ENCODE measurements around the gene FGFBP2. TPM values are rescaled to one million over a fixed set of nuclear protein-coding genes. Genes with fewer than 3 reads are reported as not detected.

FGFBP2 gene
- total and polyA plus RNA-seq, 7 experiments from 2014 or later = 1.2 to 54.8 (median 2.7) TPM

DNA sequence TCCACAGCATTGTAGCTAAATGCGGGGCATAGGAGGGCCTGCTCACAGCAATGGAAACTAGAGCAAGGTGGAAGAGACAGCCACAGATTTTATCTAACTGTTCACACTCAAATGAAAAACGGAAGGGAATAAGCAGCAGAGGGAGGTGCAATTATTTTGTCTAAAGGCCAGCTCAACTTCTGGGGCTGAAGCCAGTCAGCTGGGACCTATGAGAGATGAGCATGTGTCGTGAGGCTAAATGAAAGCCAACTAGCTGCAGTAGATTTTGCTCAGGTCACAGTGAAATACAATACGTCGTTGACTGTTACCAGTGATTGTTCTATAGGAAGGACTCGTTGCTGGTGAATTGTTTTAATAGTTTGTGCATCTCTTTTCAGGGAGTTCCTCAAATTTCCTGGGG, 26.4 kb upstream of the FGFBP2 start:
- intact Hi-C loops (cut with micrococcal nuclease) = no loop called here
- Histone ChIP-seq H3K27me3 (ENCODE audit: control insufficient read depth in 2 of 2, insufficient read depth in 2 of 2, low read length in 2 of 2) (no peaks in the 10 kb centered on the region), H3K4me3 (ENCODE audit: low read length) (no peak overlapping the region), H3K36me3 (ENCODE audit: control insufficient read depth in 2 of 3, insufficient read depth in 3 of 3, low read length in 3 of 3) (no peaks in the 10 kb centered on the region), H3K27ac (ENCODE audit: low read depth, low read length) (no peak overlapping the region), H3K9me3 (ENCODE audit: control insufficient read depth in 2 of 3, low read length in 3 of 3) (no peaks in the 10 kb centered on the region), H3K4me1 (ENCODE audit: control insufficient read depth in 2 of 2, insufficient read depth in 2 of 2, low read length in 2 of 2) (no peaks in the 10 kb centered on the region)
- H3K27me3 Mint-ChIP-seq = peaks cover 0 to 34% (median 8%) of the 10 kb centered on the region in 5 donors
- no peaks in the 10 kb centered on the region for H3K36me3 Mint-ChIP-seq
- CTCF ChIA-PET = interaction anchor here (0.6 kb wide), 1 partner anchor 57 kb away, joined by 3 read pairs; no protein-coding TSS in a partner anchor
- no peak for DNase-seq
- POLR2A ChIA-PET = no interaction called here
- H3K9me3 Mint-ChIP-seq = no peaks in the 10 kb centered on the region
- H3K4me3 Mint-ChIP-seq = no peak overlapping the region
- H3K27ac Mint-ChIP-seq = no peak overlapping the region
- ATAC-seq = no peak
- peaks cover 0 to 9% (median 0%) of the 10 kb centered on the region in 7 donors for H3K4me1 Mint-ChIP-seq

DNA sequence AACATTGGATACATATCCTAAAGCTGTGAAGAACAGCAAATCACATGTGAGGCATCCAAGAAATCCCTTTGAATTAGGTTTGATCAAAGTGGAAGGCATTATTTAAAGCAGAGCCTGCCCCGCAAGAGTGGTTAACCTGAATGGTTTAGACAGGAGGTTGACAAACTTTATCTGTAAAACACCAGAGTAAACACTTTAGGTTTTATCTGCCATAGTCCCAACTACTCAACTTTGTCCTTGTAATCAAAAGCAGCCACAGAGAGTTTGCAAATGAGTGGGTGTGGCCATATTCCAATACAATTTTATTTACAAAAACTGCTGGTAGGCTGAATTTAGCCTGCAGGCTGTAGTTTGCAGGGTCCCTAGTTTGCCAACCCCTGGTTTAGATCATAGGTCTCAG, 25.2 kb upstream of the FGFBP2 start:
- no peak for ATAC-seq
- CTCF ChIA-PET = no interaction called here

GRCh38 chr4:15986907-15987306, 23.9 kb upstream of the FGFBP2 start:
- Mint-ChIP-seq H3K4me1 (peaks cover 0 to 9% (median 0%) of the 10 kb centered on the region in 7 donors), H3K36me3 (no peaks in the 10 kb centered on the region), H3K27me3 (peaks cover 0 to 23% (median 8%) of the 10 kb centered on the region in 5 donors), H3K9me3 (no peaks in the 10 kb centered on the region), H3K4me3 (no peak overlapping the region), H3K27ac (no peak overlapping the region)
- CTCF ChIA-PET = no interaction called here
- Histone ChIP-seq H3K4me1 (ENCODE audit: control insufficient read depth in 2 of 2, insufficient read depth in 2 of 2, low read length in 2 of 2) (no peaks in the 10 kb centered on the region), H3K27ac (ENCODE audit: low read depth, low read length) (no peak overlapping the region), H3K36me3 (ENCODE audit: control insufficient read depth in 2 of 3, insufficient read depth in 3 of 3, low read length in 3 of 3) (no peaks in the 10 kb centered on the region), H3K9me3 (ENCODE audit: control insufficient read depth in 2 of 3, low read length in 3 of 3) (no peaks in the 10 kb centered on the region), H3K4me3 (ENCODE audit: low read length) (no peak overlapping the region), H3K27me3 (ENCODE audit: control insufficient read depth in 2 of 2, insufficient read depth in 2 of 2, low read length in 2 of 2) (no peaks in the 10 kb centered on the region)
- POLR2A ChIA-PET = interaction anchor here (1.0 kb wide), 1 partner anchor 9 kb away, joined by 3 read pairs; no protein-coding TSS in a partner anchor
- intact Hi-C loops (cut with micrococcal nuclease) = no loop called here
- DNase-seq (no peak), ATAC-seq (no peak)

More for the DNA sequence above, 25.2 kb upstream of the FGFBP2 start:
- no peak overlapping the region for H3K27ac ChIP-seq (ENCODE audit: low read depth, low read length)
- POLR2A ChIA-PET = no interaction called here
- no peaks in the 10 kb centered on the region for H3K9me3 ChIP-seq (ENCODE audit: control insufficient read depth in 2 of 3, low read length in 3 of 3)
- H3K27ac Mint-ChIP-seq = no peak overlapping the region
- H3K27me3 Mint-ChIP-seq = peaks cover 0 to 25% (median 8%) of the 10 kb centered on the region in 5 donors
- intact Hi-C loops (cut with micrococcal nuclease) = no loop called here
- no peaks in the 10 kb centered on the region for H3K36me3 ChIP-seq (ENCODE audit: control insufficient read depth in 2 of 3, insufficient read depth in 3 of 3, low read length in 3 of 3)
- peaks cover 0 to 9% (median 0%) of the 10 kb centered on the region in 7 donors for H3K4me1 Mint-ChIP-seq
- H3K4me3 Mint-ChIP-seq = no peak overlapping the region
- H3K36me3 Mint-ChIP-seq = no peaks in the 10 kb centered on the region
- H3K9me3 Mint-ChIP-seq = no peaks in the 10 kb centered on the region
- DNase-seq = no peak
- no peak overlapping the region for H3K4me3 ChIP-seq (ENCODE audit: low read length)
- no peaks in the 10 kb centered on the region for H3K4me1 ChIP-seq (ENCODE audit: control insufficient read depth in 2 of 2, insufficient read depth in 2 of 2, low read length in 2 of 2)
- H3K27me3 ChIP-seq (ENCODE audit: control insufficient read depth in 2 of 2, insufficient read depth in 2 of 2, low read length in 2 of 2) = no peaks in the 10 kb centered on the region

GRCh38 chr4:15983610-15984009, 20.6 kb upstream of the FGFBP2 start:
- CTCF ChIA-PET = no interaction called here
- no peak overlapping the region for H3K27ac ChIP-seq (ENCODE audit: low read depth, low read length)
- peak overlapping the region in 1 of 9 donors; percentile 14 for H3K27ac Mint-ChIP-seq
- no peaks in the 10 kb centered on the region for H3K9me3 Mint-ChIP-seq
- peaks cover 0 to 12% (median 6%) of the 10 kb centered on the region in 5 donors for H3K27me3 Mint-ChIP-seq
- no peaks in the 10 kb centered on the region for H3K9me3 ChIP-seq (ENCODE audit: control insufficient read depth in 2 of 3, low read length in 3 of 3)
- intact Hi-C loops (cut with micrococcal nuclease) = no loop called here
- H3K27me3 ChIP-seq (ENCODE audit: control insufficient read depth in 2 of 2, insufficient read depth in 2 of 2, low read length in 2 of 2) = no peaks in the 10 kb centered on the region
- H3K4me1 ChIP-seq (ENCODE audit: control insufficient read depth in 2 of 2, insufficient read depth in 2 of 2, low read length in 2 of 2) = no peaks in the 10 kb centered on the region
- H3K36me3 Mint-ChIP-seq = no peaks in the 10 kb centered on the region
- ATAC-seq = no peak
- POLR2A ChIA-PET = no interaction called here
- H3K4me1 Mint-ChIP-seq = peaks cover 0 to 2% (median 0%) of the 10 kb centered on the region in 7 donors
- H3K4me3 Mint-ChIP-seq = no peak overlapping the region
- no peak for DNase-seq
- H3K4me3 ChIP-seq (ENCODE audit: low read length) = no peak overlapping the region
- no peaks in the 10 kb centered on the region for H3K36me3 ChIP-seq (ENCODE audit: control insufficient read depth in 2 of 3, insufficient read depth in 3 of 3, low read length in 3 of 3)

GRCh38 chr4:15982842-15983524, 20.0 kb upstream of the FGFBP2 start:
- Histone ChIP-seq H3K9me3 (ENCODE audit: control insufficient read depth in 2 of 3, low read length in 3 of 3) (no peaks in the 10 kb centered on the region), H3K36me3 (ENCODE audit: control insufficient read depth in 2 of 3, insufficient read depth in 3 of 3, low read length in 3 of 3) (no peaks in the 10 kb centered on the region), H3K4me1 (ENCODE audit: control insufficient read depth in 2 of 2, insufficient read depth in 2 of 2, low read length in 2 of 2) (no peaks in the 10 kb centered on the region), H3K4me3 (ENCODE audit: low read length) (no peak overlapping the region), H3K27me3 (ENCODE audit: control insufficient read depth in 2 of 2, insufficient read depth in 2 of 2, low read length in 2 of 2) (no peaks in the 10 kb centered on the region), H3K27ac (ENCODE audit: low read depth, low read length) (no peak overlapping the region)
- Mint-ChIP-seq H3K36me3 (no peaks in the 10 kb centered on the region), H3K9me3 (no peaks in the 10 kb centered on the region), H3K4me3 (no peak overlapping the region), H3K27ac (no peak overlapping the region), H3K4me1 (peaks cover 0 to 2% (median 0%) of the 10 kb centered on the region in 7 donors), H3K27me3 (peaks cover 0 to 11% (median 6%) of the 10 kb centered on the region in 5 donors)
- DNase-seq (no peak), ATAC-seq (no peak)
- CTCF ChIA-PET = no interaction called here
- intact Hi-C loops (cut with micrococcal nuclease) = no loop called here
- POLR2A ChIA-PET = no interaction called here

DNA sequence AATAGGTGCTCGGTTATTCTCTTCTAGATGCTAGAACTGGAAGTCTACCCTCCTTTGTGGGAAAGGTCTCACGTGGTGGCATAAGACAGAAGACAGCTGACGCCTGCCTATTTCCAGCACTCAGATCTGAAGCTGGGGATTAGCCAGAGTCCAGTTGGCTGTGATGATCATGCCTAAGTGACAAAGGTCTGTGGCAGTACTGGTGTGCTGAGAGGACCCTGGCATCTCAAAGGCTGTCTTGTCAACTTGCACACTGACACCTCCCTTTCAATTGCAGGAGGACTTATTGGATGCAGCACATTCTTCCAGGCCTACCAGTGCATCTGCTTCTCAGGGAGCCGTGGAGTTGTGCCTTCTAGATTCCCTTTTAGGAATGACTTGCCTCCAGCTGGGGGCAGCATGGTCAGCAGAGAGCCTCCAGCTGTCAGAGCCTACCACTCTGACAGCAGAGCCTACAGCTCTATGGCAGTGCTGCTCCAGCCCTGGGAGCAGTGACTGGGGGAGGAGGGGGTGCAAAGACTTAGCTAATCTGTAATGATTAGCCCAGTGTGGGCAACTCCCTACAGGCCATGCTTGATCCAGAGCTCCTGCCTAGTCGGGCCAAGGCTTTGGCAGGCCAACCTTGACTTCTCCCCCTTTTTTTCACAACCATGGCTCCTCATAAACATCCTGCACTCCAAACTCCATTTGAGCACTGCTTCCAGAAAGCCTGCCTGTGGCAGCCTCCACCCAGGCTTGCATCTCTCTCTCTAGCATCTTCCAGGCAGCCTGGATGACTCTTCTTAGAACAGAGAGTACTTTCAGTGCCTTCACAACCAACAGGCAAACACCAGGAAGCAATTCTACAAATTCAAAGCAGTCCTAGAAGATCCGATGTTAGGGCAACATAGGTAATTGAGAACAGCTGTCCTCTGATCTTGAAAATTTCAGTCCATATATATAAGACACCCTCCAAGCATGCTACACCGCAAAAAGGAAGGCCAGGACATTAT, 13.8 kb upstream of the FGFBP2 start:
- H3K4me1 ChIP-seq (ENCODE audit: control insufficient read depth in 2 of 2, insufficient read depth in 2 of 2, low read length in 2 of 2) = no peaks in the 10 kb centered on the region
- no peak overlapping the region for H3K27ac Mint-ChIP-seq
- H3K27me3 Mint-ChIP-seq = peaks cover 0 to 10% (median 4%) of the 10 kb centered on the region in 5 donors
- H3K9me3 Mint-ChIP-seq = peaks cover 0 to 4% (median 0%) of the 10 kb centered on the region in 11 donors
- no peak for DNase-seq
- no peaks in the 10 kb centered on the region for H3K27me3 ChIP-seq (ENCODE audit: control insufficient read depth in 2 of 2, insufficient read depth in 2 of 2, low read length in 2 of 2)
- ChIA-PET POLR2A (no interaction called here), CTCF (interaction anchor here (0.8 to 1.0 kb wide), 2 partner anchors 23 to 25 kb away, joined by 3 read pairs; no protein-coding TSS in a partner anchor)
- intact Hi-C loops (cut with micrococcal nuclease) = no loop called here
- H3K36me3 Mint-ChIP-seq = no peaks in the 10 kb centered on the region
- H3K36me3 ChIP-seq (ENCODE audit: control insufficient read depth in 2 of 3, insufficient read depth in 3 of 3, low read length in 3 of 3) = no peaks in the 10 kb centered on the region
- no peaks in the 10 kb centered on the region for H3K9me3 ChIP-seq (ENCODE audit: control insufficient read depth in 2 of 3, low read length in 3 of 3)
- no peak overlapping the region for H3K27ac ChIP-seq (ENCODE audit: low read depth, low read length)
- peaks cover 0 to 1% (median 0%) of the 10 kb centered on the region in 7 donors for H3K4me1 Mint-ChIP-seq
- no peak overlapping the region for H3K4me3 Mint-ChIP-seq
- no peak for ATAC-seq
- no peak overlapping the region for H3K4me3 ChIP-seq (ENCODE audit: low read length)
